GM18498 (cell line): ENCODE results near the gene KIFC3.
"Not testable (repeated sequence)": the region's sequence is repeated elsewhere in the genome, so short reads cannot be mapped to it uniquely, and the experiment has no call there.

Experiments
- ATAC-seq: cut with Tn5 transposase; IDR thresholded peaks from one replicate; pipeline ENCODE4 v1.9.1; 2021; ENCODE audit warnings: mild to moderate bottlenecking, moderate library complexity; ENCODE audit not compliant: unreplicated experiment

Gene KIFC3

GRCh38 chr16:57826052-57826451 is 23.8 kb upstream of the KIFC3 start:
- no peak for ATAC-seq

- ATAC-seq: no peak
Observed at GRCh38 chr16:57825298-57826044, 23.2 kb upstream of the KIFC3 start.

GRCh38 chr16:57824888-57825287 is 22.6 kb upstream of the KIFC3 start:
- no peak for ATAC-seq

- no peak for ATAC-seq
Observed at GRCh38 chr16:57823836-57824235, 21.5 kb upstream of the KIFC3 start.

- ATAC-seq: no peak
Observed at GRCh38 chr16:57822856-57823255, 20.6 kb upstream of the KIFC3 start.

- no peak for ATAC-seq
Observed at GRCh38 chr16:57822018-57822553, 19.8 kb upstream of the KIFC3 start.

- ATAC-seq: no peak
Observed at GRCh38 chr16:57821149-57821971, 19.1 kb upstream of the KIFC3 start.

- no peak for ATAC-seq
Observed at GRCh38 chr16:57818377-57819064, 16.2 kb upstream of the KIFC3 start.

- no peak for ATAC-seq
Observed at GRCh38 chr16:57817680-57818079, 15.4 kb upstream of the KIFC3 start.

GRCh38 chr16:57815987-57816745 is 13.9 kb upstream of the KIFC3 start:
- no peak for ATAC-seq

GRCh38 chr16:57814896-57815295 is 12.6 kb upstream of the KIFC3 start:
- no peak for ATAC-seq

- ATAC-seq: no peak
Observed at GRCh38 chr16:57813466-57813865, 11.2 kb upstream of the KIFC3 start.

- not testable (repeated sequence) for ATAC-seq
Observed at GRCh38 chr16:57811340-57811739, 9.0 kb upstream of the KIFC3 start.

- ATAC-seq: peak; percentile 99
Observed at GRCh38 chr16:57810197-57811031, 8.1 kb upstream of the KIFC3 start.

GRCh38 chr16:57809276-57810196 is 7.2 kb upstream of the KIFC3 start:
- peak; percentile 19 for ATAC-seq

- no peak for ATAC-seq
Observed at GRCh38 chr16:57808589-57809228, 6.4 kb upstream of the KIFC3 start.

GRCh38 chr16:57807968-57808528 is 5.8 kb upstream of the KIFC3 start:
- no peak for ATAC-seq
